GM18511 (cell line): Measurements from ENCODE around the gene PLD5.
"Not testable (repeated sequence)": the region's sequence is repeated elsewhere in the genome, so short reads cannot be mapped to it uniquely, and the experiment has no call there.

Experiments used
- ATAC-seq: cut with Tn5 transposase; IDR thresholded peaks from one replicate; pipeline ENCODE4 v1.9.1; 2021; ENCODE audit warnings: mild to moderate bottlenecking, moderate library complexity; ENCODE audit not compliant: unreplicated experiment

Gene PLD5

DNA sequence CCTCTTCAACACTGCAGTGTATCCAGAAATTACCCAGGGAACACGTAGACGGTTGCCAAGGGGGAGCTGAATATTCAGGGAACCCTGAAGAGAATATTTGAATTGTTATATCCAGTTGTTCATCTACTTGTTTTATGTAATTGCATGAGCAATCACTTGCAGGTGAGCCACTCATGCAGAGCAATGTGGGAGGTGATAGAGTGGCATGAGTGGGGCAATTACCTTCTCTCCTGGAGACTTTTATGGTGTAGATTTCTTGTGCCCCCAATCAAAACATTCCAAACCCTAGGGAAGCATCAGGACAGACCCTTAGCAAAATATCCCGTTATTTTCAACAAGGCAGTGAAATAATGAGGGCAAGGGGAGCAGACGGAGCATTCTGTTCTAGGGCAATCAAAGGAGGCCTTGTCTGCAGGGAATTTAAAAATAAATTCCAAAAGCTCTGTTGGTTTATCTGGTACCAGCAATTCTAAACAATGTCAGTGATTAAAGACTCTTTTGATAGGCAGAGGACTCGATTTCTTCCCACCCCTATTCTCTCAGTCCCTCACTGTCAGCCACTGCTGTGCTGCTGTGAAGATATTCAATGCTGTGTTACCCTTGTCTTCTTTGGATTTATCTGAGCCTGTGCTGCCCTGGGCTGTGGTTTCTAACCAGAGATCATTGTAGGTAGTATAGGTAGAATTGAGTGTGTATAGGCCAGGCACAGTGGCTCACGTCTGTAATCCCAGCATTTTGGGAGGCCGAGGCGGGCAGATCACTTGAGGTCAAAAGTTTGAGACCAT is 345.4 kb downstream of the PLD5 start:
- ATAC-seq = peak; percentile 13

DNA sequence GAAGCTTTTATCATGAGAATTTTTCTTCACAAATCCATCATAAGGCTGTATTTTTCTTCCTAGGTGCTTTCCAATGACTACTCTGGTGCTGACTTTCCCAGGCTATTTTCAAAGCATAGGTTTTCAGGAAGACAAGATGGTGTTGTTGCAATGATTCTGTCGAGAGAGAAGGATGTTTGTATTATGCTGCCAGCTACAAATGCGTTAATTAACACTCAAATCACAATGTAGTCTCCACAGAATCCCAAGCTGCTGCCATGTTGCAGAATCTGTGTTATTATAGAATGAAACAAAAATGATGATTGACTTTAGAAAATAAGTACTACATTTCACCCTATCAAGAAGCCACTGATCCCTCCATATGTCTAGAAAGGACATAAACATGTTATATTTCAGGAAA is 346.1 kb downstream of the PLD5 start:
- no peak for ATAC-seq

- ATAC-seq = no peak
Observed at GRCh38 chr1:242162140-242162539, 362.4 kb downstream of the PLD5 start.

DNA sequence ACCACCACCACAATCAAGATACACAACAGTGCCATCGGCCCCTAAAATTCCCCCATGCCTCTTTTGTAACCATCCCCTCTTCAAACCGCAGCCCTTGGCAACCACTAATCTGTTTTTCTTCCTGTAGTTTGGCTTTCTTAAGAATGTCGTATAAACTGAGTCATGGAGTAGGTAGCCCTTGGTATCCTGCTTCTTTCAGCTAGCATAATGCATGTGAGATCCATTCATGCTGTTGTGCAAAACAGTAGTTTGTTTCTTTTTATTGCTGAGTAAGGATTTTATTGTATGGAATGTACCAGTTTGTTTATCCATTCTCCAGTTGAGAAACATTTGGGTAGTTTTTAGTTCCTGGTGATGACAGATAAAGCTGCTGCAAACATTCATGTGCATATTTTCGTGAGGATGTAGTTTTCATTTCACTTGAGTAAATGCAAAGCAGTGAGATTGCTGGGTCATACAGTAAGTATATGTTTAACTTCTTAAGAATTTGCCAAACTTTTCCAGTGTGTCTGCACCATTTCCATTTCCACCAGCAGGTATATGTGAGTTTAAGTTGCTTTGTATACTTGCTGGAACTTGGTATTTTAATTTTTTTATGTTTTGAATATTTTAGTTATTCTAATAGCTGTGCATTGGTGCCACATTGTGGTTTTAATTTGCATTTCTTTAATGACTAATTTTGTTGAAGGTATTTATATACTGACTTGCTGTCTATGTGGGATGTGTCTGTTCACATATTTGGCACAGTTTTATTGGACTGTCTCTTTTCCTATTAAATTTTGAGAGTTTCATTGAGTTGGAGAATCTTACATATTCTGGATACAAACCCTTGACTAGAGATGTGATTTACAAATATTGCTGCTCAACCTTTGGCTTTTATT is 377.2 kb downstream of the PLD5 start:
- peak; percentile 59 for ATAC-seq

DNA sequence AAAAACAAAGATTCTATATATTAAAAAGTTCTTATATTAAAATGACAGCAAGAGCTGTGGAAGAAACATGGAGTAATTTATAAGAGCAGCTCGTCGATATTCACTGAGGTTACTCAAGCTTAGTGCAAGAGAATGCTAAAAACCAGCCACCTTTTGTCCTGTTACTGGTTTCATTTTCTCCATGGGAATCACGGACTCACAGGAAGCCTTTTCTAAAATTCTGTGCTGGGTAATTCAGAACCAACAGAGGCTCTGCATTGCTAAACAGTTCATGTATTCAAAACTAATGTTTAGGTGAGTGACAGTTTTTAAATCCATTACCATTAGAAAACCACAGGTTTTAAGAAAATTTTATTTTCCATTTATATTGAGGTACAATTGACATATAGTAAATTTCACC is 377.8 kb downstream of the PLD5 start:
- ATAC-seq = peak; percentile 39

- no peak for ATAC-seq
Observed at GRCh38 chr1:242140836-242141235, 383.7 kb downstream of the PLD5 start.

- no peak for ATAC-seq
Observed at GRCh38 chr1:242139986-242140385, 384.5 kb downstream of the PLD5 start.

DNA sequence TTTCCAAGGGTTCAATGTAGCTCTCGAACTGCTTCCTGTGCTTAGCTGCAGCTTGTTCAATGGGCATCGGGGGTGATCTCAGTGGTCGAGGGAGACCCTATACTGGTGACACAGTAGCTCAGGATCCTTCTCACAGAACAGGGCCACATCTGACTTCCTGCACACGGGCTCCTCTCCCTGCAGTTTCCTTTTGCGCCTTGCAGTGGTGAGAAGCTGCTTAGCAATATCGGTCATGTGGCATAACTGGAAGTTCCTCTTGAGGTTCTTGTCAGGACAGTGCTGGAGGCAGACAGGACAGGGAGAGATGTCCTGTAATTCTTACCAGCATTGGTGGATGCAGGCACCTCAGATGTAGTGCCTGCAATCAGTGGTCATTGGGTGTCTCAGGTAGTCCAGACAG is 385.1 kb downstream of the PLD5 start:
- peak; percentile 89 for ATAC-seq

- ATAC-seq = no peak
Observed at GRCh38 chr1:242133796-242134195, 390.7 kb downstream of the PLD5 start.

GRCh38 chr1:242133351-242133750 is 391.1 kb downstream of the PLD5 start:
- ATAC-seq = no peak

GRCh38 chr1:242132121-242132817 is 392.2 kb downstream of the PLD5 start:
- no peak for ATAC-seq

GRCh38 chr1:242128951-242129502 is 395.5 kb downstream of the PLD5 start:
- ATAC-seq = no peak

GRCh38 chr1:242120432-242120831 is 404.1 kb downstream of the PLD5 start:
- ATAC-seq = no peak

- ATAC-seq = no peak
Observed at GRCh38 chr1:242100921-242101320, 423.6 kb downstream of the PLD5 start.

GRCh38 chr1:242097283-242097682 is 427.2 kb downstream of the PLD5 start:
- ATAC-seq = not testable (repeated sequence)

GRCh38 chr1:242093116-242093515 is 431.4 kb downstream of the PLD5 start:
- ATAC-seq = no peak

DNA sequence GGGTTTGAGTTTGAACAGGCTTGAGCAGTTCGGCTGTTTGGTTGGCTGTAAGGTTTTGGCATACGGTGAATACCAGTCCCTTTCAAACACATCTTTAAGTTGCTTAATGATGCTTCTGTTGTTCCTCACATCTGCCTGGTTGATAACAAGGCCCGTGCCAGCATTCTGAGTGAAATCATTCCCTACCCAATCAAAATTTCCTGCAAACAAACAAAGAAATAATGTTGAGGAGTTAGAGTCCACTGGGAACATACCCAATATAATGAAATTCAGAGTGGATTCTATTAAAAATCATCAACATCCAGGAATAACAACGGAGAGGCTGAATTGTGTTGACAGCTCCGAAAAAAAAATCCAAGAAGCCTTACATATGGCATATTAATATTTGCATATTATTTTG is 434.6 kb downstream of the PLD5 start:
- ATAC-seq = no peak

GRCh38 chr1:242088875-242089274 is 435.6 kb downstream of the PLD5 start:
- ATAC-seq = no peak

DNA sequence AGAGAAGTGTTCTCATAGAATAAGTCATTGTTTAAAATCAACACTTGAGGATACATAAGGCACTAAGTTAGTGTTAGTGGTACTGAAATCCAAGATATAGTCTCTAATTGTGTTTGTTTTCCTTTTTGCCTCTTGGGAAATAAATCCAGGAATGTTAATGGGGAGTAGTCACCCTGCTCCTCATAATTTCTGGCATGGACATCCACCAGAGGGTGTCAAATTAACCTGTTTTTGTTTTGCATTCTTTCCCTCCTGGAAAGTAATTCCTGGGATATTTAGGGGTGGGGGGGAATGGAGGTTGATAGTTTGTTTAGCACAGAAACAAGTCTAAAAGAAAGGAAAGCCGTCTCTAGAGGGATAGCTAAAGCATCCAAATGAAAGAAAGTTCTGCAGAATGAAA is 437.8 kb downstream of the PLD5 start:
- no peak for ATAC-seq

- ATAC-seq = no peak
Observed at GRCh38 chr1:242086093-242086492, 438.4 kb downstream of the PLD5 start.

- no peak for ATAC-seq
Observed at GRCh38 chr1:242083742-242084141, 440.8 kb downstream of the PLD5 start.
